A549 (cell line): ENCODE measurements around the gene TMEM266. TPM values are rescaled to one million over a fixed set of nuclear protein-coding genes. Genes with fewer than 3 reads are reported as not detected.
A peak's percentile ranks its signal among the peaks of the same experiment; 100 is the strongest.

ENCODE experiments used
- ATAC-seq, 2 experiments: fragments of 200-7000 bp in 1 of 2; fragments of >200 bp in 1 of 2; cut with Nextera tagmentation in 1 of 2; cut with Tn5 transposase in 1 of 2; 3 replicates each; pipeline versions ENCODE4 v1.8.0 to v1.9.1; 2018 to 2020; ENCODE audit warnings: mild to moderate bottlenecking in 1 of 2, moderate library complexity in 1 of 2
- CTCF ChIA-PET: fragments of 300-600 bp; sonication (Branson Sonifier 250); formaldehyde crosslinking; extraction: SDS; loops from one replicate; lab custom pipeline; 2021; ENCODE audit warnings: antibody characterized with exemption, inconsistent platforms; lab: Yijun Ruan, JAX
- POLR2A ChIA-PET: fragments of 350-600 bp; formaldehyde crosslinking; extraction: SDS; loops from one replicate; lab custom pipeline; 2021; ENCODE audit warnings: antibody characterized with exemption, inconsistent platforms; lab: Yijun Ruan, JAX
- DNase-seq, 2 experiments: peaks; one replicate each; pipeline versions ENCODE4 v3.0.0 to v3.0.0-alpha.2; 2011 to 2016; ENCODE audit warnings: low read depth in 1 of 2, low spot score in 1 of 2
- FAIRE-seq: peaks from 2 replicates; lab custom pipeline; 2011; peaks lifted over from hg19 to GRCh38; lab: Jason Lieb, UNC
- H3K27ac ChIP-seq, 2 experiments: fragments of >200 bp; sonication (Bioruptor Twin); formaldehyde crosslinking; 3 replicates each; pipeline ENCODE4 v1.5.1; 2016 to 2017
- H3K4me1 ChIP-seq: fragments of >200 bp; sonication (Bioruptor Twin); formaldehyde crosslinking; 3 replicates; pipeline ENCODE4 v1.6.1; 2016
- H3K4me2 ChIP-seq: fragments of >200 bp; sonication (Bioruptor Twin); formaldehyde crosslinking; 3 replicates; pipeline ENCODE4 v1.6.1; 2016
- H3K4me3 ChIP-seq: fragments of >200 bp; sonication (Bioruptor Twin); formaldehyde crosslinking; 3 replicates; pipeline ENCODE4 v1.5.1; 2016
- H3K9me3 ChIP-seq: fragments of >200 bp; sonication (Bioruptor Twin); formaldehyde crosslinking; 3 replicates; pipeline ENCODE4 v1.6.1; 2016
- BHLHE40 ChIP-seq: IDR thresholded peaks from 2 replicates; pipeline ENCODE4 v1.6.1; 2012; ENCODE audit warnings: low read depth, low read length, inconsistent platforms
- CBX8 ChIP-seq: fragments of 200-600 bp; sonication (generic); IDR thresholded peaks from 2 replicates; pipeline ENCODE4 v1.6.1; 2016
- CHD4 ChIP-seq: fragments of 200-600 bp; sonication (generic); IDR thresholded peaks from 2 replicates; pipeline ENCODE4 v1.6.1; 2016; ENCODE audit warnings: antibody characterized with exemption, mild to moderate bottlenecking, borderline replicate concordance
- CTCF ChIP-seq: fragments of >200 bp; sonication (Bioruptor Twin); formaldehyde crosslinking; IDR thresholded peaks from 3 replicates; pipeline ENCODE4 v1.5.1; 2016
- EHMT2 ChIP-seq: fragments of 200-600 bp; sonication (generic); IDR thresholded peaks from 2 replicates; pipeline ENCODE4 v1.6.1; 2016; ENCODE audit warnings: antibody characterized with exemption, low read depth, mild to moderate bottlenecking, moderate library complexity
- EP300 ChIP-seq, 2 experiments: fragments of >200 bp; sonication (Bioruptor Twin); formaldehyde crosslinking; IDR thresholded peaks; 2 replicates in 1 of 2; 3 replicates in 1 of 2; pipeline ENCODE4 v1.6.1; 2016 to 2017
- FOSB ChIP-seq: fragments of 250-450 bp; sonication (Bioruptor Pico); IDR thresholded peaks from 2 replicates; pipeline ENCODE4 v1.5.0; 2020; ENCODE audit warnings: mild to moderate bottlenecking, moderate library complexity
- GATA3 ChIP-seq: IDR thresholded peaks from 2 replicates; pipeline ENCODE4 v1.6.1; 2012; ENCODE audit warnings: borderline replicate concordance
- HMGXB4 ChIP-seq: fragments of 250-450 bp; sonication (Bioruptor Pico); IDR thresholded peaks from 2 replicates; pipeline ENCODE4 v1.5.0; 2021; ENCODE audit warnings: mild to moderate bottlenecking, moderate library complexity, borderline replicate concordance
- JUNB ChIP-seq: fragments of >200 bp; sonication (Bioruptor Twin); formaldehyde crosslinking; IDR thresholded peaks from 2 replicates; pipeline ENCODE4 v1.6.1; 2016
- KDM1A ChIP-seq: fragments of 200-600 bp; sonication (generic); IDR thresholded peaks from 2 replicates; pipeline ENCODE4 v1.6.1; 2016; ENCODE audit warnings: low read depth, mild to moderate bottlenecking
- MAFK ChIP-seq: fragments of 450-650 bp; IDR thresholded peaks from 2 replicates; pipeline ENCODE4 v1.6.1; 2014; ENCODE audit not compliant: partially characterized antibody
- MAZ ChIP-seq: fragments of 150-350 bp; IDR thresholded peaks from 2 replicates; pipeline ENCODE4 v1.6.1; 2014; ENCODE audit warnings: antibody characterized with exemption, low read depth, low read length, borderline replicate concordance
- NR3C1 ChIP-seq: fragments of >200 bp; sonication (Bioruptor Twin); formaldehyde crosslinking; IDR thresholded peaks from 3 replicates; pipeline ENCODE4 v1.6.1; 2017
- PBX3 ChIP-seq: IDR thresholded peaks from 2 replicates; pipeline ENCODE4 v1.6.1; 2012
- PHF8 ChIP-seq: fragments of 200-600 bp; sonication (generic); IDR thresholded peaks from 2 replicates; pipeline ENCODE4 v1.6.1; 2016; ENCODE audit warnings: low read depth, mild to moderate bottlenecking, antibody characterized with exemption, moderate library complexity, borderline replicate concordance
- RAD21 ChIP-seq, 2 experiments: fragments of >200 bp in 1 of 2; sonication (Bioruptor Twin) in 1 of 2; formaldehyde crosslinking in 1 of 2; IDR thresholded peaks in 1 of 2; conservative IDR thresholded peaks in 1 of 2; 2 replicates in 1 of 2; 3 replicates in 1 of 2; pipeline ENCODE4 v1.6.1; 2012 to 2018; ENCODE audit warnings: inconsistent platforms in 1 of 2
- RARB ChIP-seq: fragments of 250-450 bp; sonication (Bioruptor Pico); IDR thresholded peaks from 2 replicates; pipeline ENCODE4 v1.8.0; 2021; ENCODE audit warnings: mild to moderate bottlenecking, moderate library complexity
- RFX5 ChIP-seq: fragments of 450-650 bp; IDR thresholded peaks from 2 replicates; pipeline ENCODE4 v1.7.1; 2014; ENCODE audit warnings: antibody characterized with exemption, mild to moderate bottlenecking, moderate library complexity
- RNF2 ChIP-seq: fragments of 200-600 bp; sonication (generic); IDR thresholded peaks from 2 replicates; pipeline ENCODE4 v1.6.1; 2016; ENCODE audit warnings: low read depth, mild to moderate bottlenecking, antibody characterized with exemption, moderate library complexity, borderline replicate concordance
- SMC3 ChIP-seq: fragments of >200 bp; sonication (Bioruptor Twin); formaldehyde crosslinking; IDR thresholded peaks from 3 replicates; pipeline ENCODE4 v1.6.1; 2018; ENCODE audit warnings: inconsistent platforms
- SREBF2 ChIP-seq: fragments of 450-650 bp; IDR thresholded peaks from 2 replicates; pipeline ENCODE4 v1.6.1; 2014; ENCODE audit warnings: mild to moderate bottlenecking, moderate library complexity
- ZFP36 ChIP-seq: fragments of 450-650 bp; IDR thresholded peaks from 2 replicates; pipeline ENCODE4 v1.6.1; 2014; ENCODE audit warnings: borderline replicate concordance; ENCODE audit not compliant: partially characterized antibody
- ZNF302 ChIP-seq: fragments of 250-450 bp; sonication (Bioruptor Pico); IDR thresholded peaks from 2 replicates; pipeline ENCODE4 v1.9.0; 2021; ENCODE audit warnings: inconsistent platforms, mild to moderate bottlenecking, moderate library complexity
- ZSCAN20 ChIP-seq: fragments of 250-450 bp; sonication (Bioruptor Pico); IDR thresholded peaks from 2 replicates; pipeline ENCODE4 v1.8.0; 2022; ENCODE audit warnings: mild to moderate bottlenecking, moderate library complexity
- WGBS: methylation state at CpG from one replicate; pipeline ENCODE4 v1.1.6; 2017; ENCODE audit errors: missing lambda C conversion rate; 5-methylcytosine and 5-hydroxymethylcytosine counted together
- polyA plus RNA-seq, 4 experiments: library from polyadenylated mRNA; depleted of rRNA in 3 of 4; stranded (reverse); fragments of >200 nt; fragmentation: RNase III in 1 of 4; extraction: RNeasy Plus Mini Kit Qiagen cat#74134 plus additional on column Dnase treatment in 1 of 4; gene quantifications; 2 replicates in 3 of 4; 3 replicates in 1 of 4; pipeline ENCODE4 v1.2.3, GENCODE V29; 2011 to 2017

The TMEM266 gene
- polyA plus RNA-seq, 2 of the 4 experiments (the other 2 are of a cell fraction): 0.06 to 0.08 TPM

- Histone ChIP-seq H3K27ac (no peak overlapping the region), H3K4me1 (no peaks in the 10 kb centered on the region), H3K9me3 (no peaks in the 10 kb centered on the region), H3K4me3 (no peak overlapping the region), H3K4me2 (no peak overlapping the region)
- 67% methylated on average over 3 of the region's 3 CpGs for WGBS
- DNase-seq (peak; percentile 39 to 66), ATAC-seq (peak; percentile 91 to 98), FAIRE-seq (peak; percentile 89)
- no peak for TF ChIP-seq ZNF302
- TF ChIP-seq MAFK: no peak
- no peak for TF ChIP-seq PBX3
- TF ChIP-seq RAD21 (conservative IDR thresholded peaks at IDR 0.05 in 1 of 2, IDR thresholded peaks at IDR 0.05 in 1 of 2): peak; percentile 81 to 83
- TF ChIP-seq CTCF: peak; percentile 81
- TF ChIP-seq ZFP36: no peak
- TF ChIP-seq FOSB (CRISPR knock-in tag): no peak
- no peak for TF ChIP-seq ZSCAN20 (CRISPR knock-in tag)
- no peak for TF ChIP-seq NR3C1
- TF ChIP-seq RARB (CRISPR knock-in tag): no peak
- TF ChIP-seq KDM1A: no peak
- TF ChIP-seq CBX8: no peak
- TF ChIP-seq EP300 (IDR thresholded peaks at IDR 0.05): no peak
- no peak for TF ChIP-seq SREBF2
- TF ChIP-seq CHD4: no peak
- no peak for TF ChIP-seq JUNB
- no peak for TF ChIP-seq HMGXB4 (CRISPR knock-in tag)
- no peak for TF ChIP-seq PHF8
- TF ChIP-seq GATA3: no peak
- TF ChIP-seq BHLHE40: no peak
- TF ChIP-seq RFX5: no peak
- no peak for TF ChIP-seq MAZ
- TF ChIP-seq RNF2: no peak
- no peak for TF ChIP-seq EHMT2
- TF ChIP-seq SMC3: peak; percentile 76
- ChIA-PET CTCF (interaction anchor here (0.6 to 5.4 kb wide), 47 partner anchors 8 to 637 kb away, joined by 3 to 39 read pairs (median 5); partner anchors contain the start of gene ETFA), POLR2A (interaction anchor here (1.0 kb wide), 1 partner anchor 100 kb away, joined by 4 read pairs; no protein-coding TSS in a partner anchor)
Measured at GRCh38 chr15:76235186-76235826, 175.5 kb downstream of the TMEM266 start.
